HG03045 (cell line): ENCODE data around the gene GNMT.

Source experiments
- ATAC-seq: cut with Tn5 transposase; IDR thresholded peaks from one replicate; pipeline ENCODE4 v1.9.1; 2021; ENCODE audit warnings: mild to moderate bottlenecking, moderate library complexity; ENCODE audit not compliant: unreplicated experiment

GNMT gene

GRCh38 chr6:42960243-42961019 is at the start of gene GNMT:
TSS of gene GNMT (plus strand) at chr6:42960754. CDS start at chr6:42960768, 14 bp downstream.
- no peak for ATAC-seq

DNA sequence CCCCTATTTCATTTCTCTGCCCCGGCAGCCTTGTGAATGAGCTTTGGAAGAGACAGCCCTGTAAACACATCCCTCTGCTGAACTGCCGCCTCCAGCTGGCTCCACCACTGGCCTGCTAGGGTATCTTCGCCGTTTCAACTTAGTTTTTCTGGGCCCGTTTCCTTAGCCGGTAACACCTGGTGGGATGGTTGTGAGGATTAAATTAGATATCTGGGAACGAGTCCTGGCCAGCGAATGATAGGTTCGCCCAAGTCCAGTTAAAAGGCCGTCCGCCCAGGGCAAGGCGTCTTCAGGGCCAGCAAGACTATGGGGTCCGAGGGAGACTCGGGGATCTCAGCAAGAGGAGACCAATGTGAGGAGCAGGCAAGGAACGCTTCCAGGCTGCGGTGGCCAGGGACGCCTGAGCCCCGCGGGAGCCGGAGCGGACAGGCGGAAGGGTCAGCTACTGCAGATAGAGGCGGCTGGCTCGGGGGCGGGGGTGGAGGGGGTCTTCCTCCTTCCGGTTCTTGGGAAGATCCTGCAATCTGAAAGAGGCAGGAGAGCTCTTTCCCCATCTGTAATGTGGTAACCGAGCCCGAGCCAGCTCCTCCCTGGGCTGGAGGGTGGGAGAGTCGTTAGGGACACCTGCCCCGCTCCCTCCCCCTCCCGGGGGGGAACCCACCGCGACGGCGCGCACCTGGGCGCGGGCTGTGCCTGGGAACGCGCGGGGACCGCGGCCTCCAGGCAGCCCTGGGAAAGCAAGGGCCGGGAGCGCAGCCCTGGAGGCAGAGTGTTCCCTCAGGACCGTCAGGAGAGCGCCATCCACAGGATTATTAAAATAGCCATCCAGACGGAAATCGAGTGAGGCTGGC is 49.2 kb upstream of the GNMT start:
- no peak for ATAC-seq

- no peak for ATAC-seq
Measured at GRCh38 chr6:42914546-42914945, 46.0 kb upstream of the GNMT start.

GRCh38 chr6:42915732-42916131 is 44.8 kb upstream of the GNMT start, which contains the start of gene PTCRA:
TSS of gene PTCRA (plus strand) at chr6:42916053. CDS start at chr6:42916070, 17 bp downstream.
- ATAC-seq = no peak

DNA sequence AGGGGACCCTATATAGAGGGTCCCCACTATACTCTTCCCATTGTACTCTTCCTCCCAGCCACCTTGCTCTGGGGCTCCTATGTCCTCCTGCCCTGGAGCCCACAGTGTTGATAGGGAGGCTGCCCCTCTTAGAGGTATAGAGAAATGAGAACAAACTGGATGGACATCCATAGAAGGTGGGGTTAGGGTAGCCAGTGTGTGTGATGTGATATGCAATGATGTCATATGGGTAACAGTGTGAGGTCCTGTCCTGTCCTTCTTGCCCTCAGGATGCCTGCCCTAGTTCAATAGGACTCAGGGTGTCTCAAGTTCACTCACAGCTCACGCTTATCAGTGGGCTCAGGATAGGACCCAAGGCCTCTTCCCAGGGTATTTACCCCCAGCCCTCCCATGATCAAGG is 44.3 kb upstream of the GNMT start:
- no peak for ATAC-seq

DNA sequence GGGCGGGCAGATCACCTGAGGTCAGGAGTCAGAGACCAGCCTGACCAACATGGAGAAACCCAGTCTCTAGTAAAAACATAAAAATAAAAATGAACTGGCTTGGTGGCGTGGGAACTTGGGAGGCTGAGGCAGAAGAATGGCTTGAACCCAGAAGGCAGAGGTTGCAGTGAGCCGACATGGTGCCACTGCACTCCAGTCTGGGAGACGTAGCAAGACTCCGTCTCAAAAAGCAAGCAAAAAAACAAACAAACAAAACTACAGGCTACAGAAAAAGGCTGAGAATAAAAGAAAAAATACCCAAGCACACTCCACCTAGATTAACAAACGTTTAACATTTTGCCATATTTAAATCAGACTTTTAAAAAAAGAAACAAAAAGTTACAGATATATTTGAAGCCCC is 38.8 kb upstream of the GNMT start:
- ATAC-seq = no peak

DNA sequence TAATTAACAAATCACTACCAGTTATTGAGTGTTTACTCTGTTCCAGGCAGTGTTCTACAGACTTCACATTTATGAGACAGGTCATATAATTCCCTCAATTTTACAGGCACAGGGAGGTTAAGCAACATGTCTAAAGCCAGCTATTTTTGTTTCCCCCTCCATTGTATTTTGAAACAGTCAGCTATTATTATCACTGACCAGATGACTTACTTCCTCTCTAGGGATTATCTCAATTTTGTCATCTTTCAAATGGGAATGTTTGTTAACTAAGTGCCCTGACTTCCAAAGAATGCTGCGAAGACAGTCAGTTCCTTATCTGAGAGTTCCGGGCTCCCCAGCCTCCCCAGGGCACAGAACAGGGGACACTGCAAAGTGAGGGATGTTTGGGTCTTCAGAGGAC is 36.9 kb upstream of the GNMT start:
- no peak for ATAC-seq

GRCh38 chr6:42925248-42925857 is 35.2 kb upstream of the GNMT start:
- ATAC-seq = no peak

- peak; percentile 73 for ATAC-seq
Measured at GRCh38 chr6:42928986-42929820, 31.4 kb upstream of the GNMT start, which contains the start of gene CNPY3. TSS of gene CNPY3 (plus strand) at chr6:42929480. CDS start at chr6:42929571, 91 bp downstream.

- ATAC-seq = peak; percentile 43
Measured at GRCh38 chr6:42929821-42930360, 30.7 kb upstream of the GNMT start.

DNA sequence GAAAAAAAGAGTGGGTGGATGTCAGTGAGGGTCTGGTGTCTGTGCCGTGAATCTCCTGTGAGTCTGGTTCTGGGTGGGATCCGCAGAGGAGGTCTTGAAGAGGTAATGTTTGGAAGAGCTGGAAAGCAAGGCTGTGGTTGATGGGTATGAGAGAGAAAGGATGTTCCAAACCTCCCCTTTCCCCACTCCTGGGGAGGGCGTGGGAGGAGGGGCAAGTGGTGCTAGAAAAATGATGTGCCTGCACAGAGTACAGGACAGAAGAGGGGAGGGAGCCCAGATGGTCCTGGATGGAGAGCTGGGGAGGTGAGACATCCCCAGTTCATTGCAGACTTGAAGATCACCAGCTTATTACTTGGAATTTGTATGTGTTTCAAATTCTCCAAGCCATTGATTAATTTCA is 28.1 kb upstream of the GNMT start:
- no peak for ATAC-seq

- no peak for ATAC-seq
Measured at GRCh38 chr6:42933205-42933604, 27.3 kb upstream of the GNMT start.

GRCh38 chr6:42935322-42935721 is 25.2 kb upstream of the GNMT start:
- no peak for ATAC-seq

- ATAC-seq = no peak
Measured at GRCh38 chr6:42936398-42936797, 24.2 kb upstream of the GNMT start.

DNA sequence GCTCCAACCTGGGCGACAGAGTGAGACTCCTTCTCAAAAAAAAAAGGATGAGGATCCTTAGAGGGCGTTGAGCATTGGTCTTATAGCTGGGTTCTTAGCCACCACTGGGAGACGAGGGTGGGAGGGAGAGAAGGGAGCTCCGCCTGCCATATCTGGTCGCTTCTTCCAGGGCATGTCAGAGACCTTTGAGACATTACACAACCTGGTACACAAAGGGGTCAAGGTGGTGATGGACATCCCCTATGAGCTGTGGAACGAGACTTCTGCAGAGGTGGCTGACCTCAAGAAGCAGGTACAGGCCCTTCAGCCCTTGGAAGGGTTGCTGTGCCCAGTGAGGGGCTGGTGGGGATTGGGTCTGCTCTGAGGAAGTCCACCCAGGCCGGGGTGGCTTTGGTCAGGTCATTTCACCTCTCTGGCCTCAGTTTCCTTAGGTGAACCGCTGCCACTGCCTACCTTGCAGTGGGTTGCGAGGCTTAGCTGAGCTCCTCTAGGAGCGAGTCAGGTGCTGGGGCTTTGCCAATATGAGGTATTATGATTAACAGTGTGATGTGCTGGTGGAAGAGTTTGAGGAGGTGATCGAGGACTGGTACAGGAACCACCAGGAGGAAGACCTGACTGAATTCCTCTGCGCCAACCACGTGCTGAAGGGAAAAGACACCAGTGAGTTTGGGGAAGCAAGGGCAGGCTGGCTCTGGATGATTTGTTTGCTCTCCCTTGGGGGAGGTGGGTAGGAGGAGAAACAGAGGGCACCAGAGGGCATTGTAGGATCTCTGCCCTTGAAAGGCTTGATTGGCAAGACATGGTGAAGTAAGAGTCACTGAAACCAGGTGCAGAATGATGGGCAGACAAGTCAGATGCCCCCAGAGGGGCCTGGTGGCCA is 22.8 kb upstream of the GNMT start:
- ATAC-seq = no peak

GRCh38 chr6:42938428-42938796 is 22.1 kb upstream of the GNMT start:
- ATAC-seq = no peak

DNA sequence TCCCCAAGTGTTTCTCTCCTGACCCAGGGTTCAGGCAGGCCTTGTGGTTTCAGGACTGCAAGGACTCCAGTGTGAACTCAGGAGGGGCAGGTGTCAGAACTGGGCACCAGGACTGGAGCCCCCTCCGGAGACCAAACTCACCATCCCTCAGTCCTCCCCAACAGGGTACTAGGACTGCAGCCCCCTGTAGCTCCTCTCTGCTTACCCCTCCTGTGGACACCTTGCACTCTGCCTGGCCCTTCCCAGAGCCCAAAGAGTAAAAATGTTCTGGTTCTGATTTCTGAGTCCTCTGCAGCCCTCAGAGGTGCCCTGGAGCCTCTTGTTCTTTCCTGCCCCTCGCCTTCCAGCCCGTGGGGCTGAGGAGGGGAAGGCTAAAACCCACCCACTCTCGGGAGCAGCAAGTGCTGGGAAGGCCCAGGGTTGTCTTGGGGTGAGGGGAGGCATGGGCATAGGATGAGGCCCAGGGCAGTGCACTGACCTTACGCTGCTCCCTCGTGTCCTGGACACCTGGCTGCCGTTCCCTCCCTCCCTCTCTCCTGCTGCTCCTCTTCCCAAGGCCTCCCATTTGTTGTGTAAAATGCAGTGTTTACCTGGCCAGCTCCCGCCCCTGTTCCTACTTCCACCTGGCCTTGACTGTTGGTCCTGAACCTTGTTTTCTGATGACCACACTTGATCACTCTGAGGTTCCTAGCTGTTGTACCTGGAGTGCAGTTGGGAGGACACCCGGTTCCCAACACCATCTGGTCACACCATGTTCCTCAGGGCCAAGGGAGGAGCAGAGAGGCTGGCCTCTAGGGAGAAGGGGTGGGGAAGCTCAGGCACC is 21.4 kb upstream of the GNMT start:
- ATAC-seq = no peak

GRCh38 chr6:42939810-42940167 is 20.8 kb upstream of the GNMT start:
- ATAC-seq = no peak
